DMS53 treated with DMSO at 0.1 percent for 48 hours (cell line): Measurements from ENCODE around the gene PEMT.

Experiments
- DNase-seq: peaks from one replicate; lab custom pipeline; 2025; ENCODE audit not compliant: unreplicated experiment; lab: John Stamatoyannopoulos, UW

PEMT gene

GRCh38 chr17:17504341-17505140, 87.0 kb downstream of the PEMT start:
- no peak for DNase-seq

GRCh38 chr17:17503566-17504130, 87.9 kb downstream of the PEMT start:
- no peak for DNase-seq

GRCh38 chr17:17502741-17503565, 88.6 kb downstream of the PEMT start:
- DNase-seq, result no peak

GRCh38 chr17:17500999-17501605, 90.4 kb downstream of the PEMT start:
- no peak for DNase-seq

- DNase-seq, result no peak
These were observed 91.9 kb downstream of the PEMT start for GRCh38 chr17:17499402-17500145.

GRCh38 chr17:17498606-17499301, 92.8 kb downstream of the PEMT start:
- no peak for DNase-seq

- DNase-seq, result no peak
These were observed 93.5 kb downstream of the PEMT start for GRCh38 chr17:17497845-17498520.

GRCh38 chr17:17497065-17497844, 94.3 kb downstream of the PEMT start:
- DNase-seq, result no peak

GRCh38 chr17:17496189-17497064, 95.1 kb downstream of the PEMT start, which contains the start of gene RASD1:
TSS of gene RASD1 (minus strand) at chr17:17496395. CDS start at chr17:17496181, 214 bp downstream.
- peak; percentile 55 for DNase-seq

GRCh38 chr17:17495536-17496188, 95.8 kb downstream of the PEMT start:
- no peak for DNase-seq

GRCh38 chr17:17494870-17495535, 96.5 kb downstream of the PEMT start:
- DNase-seq, result no peak

GRCh38 chr17:17494499-17494869, 97.0 kb downstream of the PEMT start:
- DNase-seq, result no peak

- no peak for DNase-seq
These were observed 97.5 kb downstream of the PEMT start for GRCh38 chr17:17493986-17494466.

GRCh38 chr17:17493249-17493985, 98.1 kb downstream of the PEMT start:
- DNase-seq, result no peak

GRCh38 chr17:17492571-17492970, 98.9 kb downstream of the PEMT start:
- DNase-seq, result no peak

- DNase-seq, result no peak
These were observed 99.4 kb downstream of the PEMT start for GRCh38 chr17:17492085-17492484.
